Keratinocyte (primary cell): ENCODE measurements around the gene EDC3.

Experiments used
- CTCF ChIP-seq, 3 experiments: IDR thresholded peaks in 1 of 3; conservative IDR thresholded peaks in 1 of 3; optimal IDR thresholded peaks in 1 of 3; 2 replicates in 2 of 3; 3 replicates in 1 of 3; pipeline versions ENCODE3 to v1.5.1; 2011; ENCODE audit warnings: low read length in 3 of 3, mild to moderate bottlenecking in 3 of 3, moderate library complexity in 2 of 3, control low read depth in 1 of 3, inconsistent platforms in 1 of 3; ENCODE audit not compliant: insufficient read depth in 2 of 3; ENCODE audit errors: extremely low read depth in 1 of 3
- EZH2 ChIP-seq: IDR thresholded peaks from one replicate; pipeline ENCODE4 v1.6.1; 2012; ENCODE audit warnings: inconsistent platforms, mild to moderate bottlenecking, low read length, moderate library complexity

GRCh38 chr15:74622758-74623157 lies 73.1 kb downstream of the EDC3 start:
- TF ChIP-seq CTCF (optimal IDR thresholded peaks at IDR 0.05 in 1 of 3, IDR thresholded peaks at IDR 0.05 in 1 of 3, conservative IDR thresholded peaks at IDR 0.05 in 1 of 3; ENCODE audit: extremely low read depth in 1 of 3, insufficient read depth in 2 of 3, low read length in 3 of 3) (no peak), EZH2 (no peak)
